GM21619 (cell line): ENCODE results near the gene HAVCR2.
"Not testable (repeated sequence)": the region's sequence is repeated elsewhere in the genome, so short reads cannot be mapped to it uniquely, and the experiment has no call there.

Source experiments
- ATAC-seq: cut with Tn5 transposase; IDR thresholded peaks from one replicate; pipeline ENCODE4 v1.9.1; 2021; ENCODE audit not compliant: unreplicated experiment

Gene HAVCR2

GRCh38 chr5:157047898-157048297, 60.9 kb downstream of the HAVCR2 start:
- ATAC-seq = peak; percentile 62

GRCh38 chr5:157047016-157047415, 61.8 kb downstream of the HAVCR2 start:
- ATAC-seq = not testable (repeated sequence)

- ATAC-seq = no peak
These were observed 62.8 kb downstream of the HAVCR2 start for GRCh38 chr5:157046041-157046440.

- no peak for ATAC-seq
These were observed 63.2 kb downstream of the HAVCR2 start for GRCh38 chr5:157045601-157046000.

- ATAC-seq = no peak
These were observed 70.2 kb downstream of the HAVCR2 start for GRCh38 chr5:157038568-157039187.
